Right lobe of liver (tissue), 4 donors: ENCODE results near the gene CACNA2D3.

Experiments used
- POLR2A ChIP-seq: fragments of 450-650 bp; IDR thresholded peaks from one replicate; pipeline ENCODE4 v1.6.1; 2017; ENCODE audit warnings: antibody characterized with exemption, mild to moderate bottlenecking
- TF ChIP-seq, protein P1 (sequence below), 4 donors: fragments of 200-600 bp in 3 of 4; fragments of 450-650 bp in 1 of 4; IDR thresholded peaks; one replicate each; pipeline versions ENCODE4 v1.5.1 to v1.8.0; 2016 to 2022; ENCODE audit warnings: antibody characterized with exemption in 4 of 4, mild to moderate bottlenecking in 2 of 4
- donor health status: DM: no; HTN: no; CAD: no.
- donor health status: DM: no; HTN: no; CAD: no.
- donor health status: DM: no; HTN: yes; CAD: no.

GRCh38 chr3:54547846-54548245 is 425.5 kb downstream of the CACNA2D3 start:
- TF ChIP-seq, protein P1, sequence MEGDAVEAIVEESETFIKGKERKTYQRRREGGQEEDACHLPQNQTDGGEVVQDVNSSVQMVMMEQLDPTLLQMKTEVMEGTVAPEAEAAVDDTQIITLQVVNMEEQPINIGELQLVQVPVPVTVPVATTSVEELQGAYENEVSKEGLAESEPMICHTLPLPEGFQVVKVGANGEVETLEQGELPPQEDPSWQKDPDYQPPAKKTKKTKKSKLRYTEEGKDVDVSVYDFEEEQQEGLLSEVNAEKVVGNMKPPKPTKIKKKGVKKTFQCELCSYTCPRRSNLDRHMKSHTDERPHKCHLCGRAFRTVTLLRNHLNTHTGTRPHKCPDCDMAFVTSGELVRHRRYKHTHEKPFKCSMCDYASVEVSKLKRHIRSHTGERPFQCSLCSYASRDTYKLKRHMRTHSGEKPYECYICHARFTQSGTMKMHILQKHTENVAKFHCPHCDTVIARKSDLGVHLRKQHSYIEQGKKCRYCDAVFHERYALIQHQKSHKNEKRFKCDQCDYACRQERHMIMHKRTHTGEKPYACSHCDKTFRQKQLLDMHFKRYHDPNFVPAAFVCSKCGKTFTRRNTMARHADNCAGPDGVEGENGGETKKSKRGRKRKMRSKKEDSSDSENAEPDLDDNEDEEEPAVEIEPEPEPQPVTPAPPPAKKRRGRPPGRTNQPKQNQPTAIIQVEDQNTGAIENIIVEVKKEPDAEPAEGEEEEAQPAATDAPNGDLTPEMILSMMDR (IDR thresholded peaks at IDR 0.05), result no peak
- no peak for TF ChIP-seq POLR2A
